Endodermal cell (in vitro differentiated cells): ENCODE data around the gene FEZ2. TPM values are rescaled to one million over a fixed set of nuclear protein-coding genes. Genes with fewer than 3 reads are reported as not detected.

Experiments
- DNase-seq: peaks from one replicate; pipeline ENCODE4 v3.0.0-alpha.2; 2017
- H3K27ac ChIP-seq: 2 replicates; pipeline ENCODE4 v1.5.1; 2013; ENCODE audit warnings: mild to moderate bottlenecking, low read depth, low read length, moderate library complexity
- H3K27me3 ChIP-seq: 2 replicates; pipeline ENCODE4 v1.6.1; 2013; ENCODE audit warnings: mild to moderate bottlenecking, low read length, moderate library complexity; ENCODE audit not compliant: insufficient read depth, control insufficient read depth, poor library complexity, severe bottlenecking
- H3K36me3 ChIP-seq: 2 replicates; pipeline ENCODE4 v1.7.0; 2013; ENCODE audit warnings: mild to moderate bottlenecking, low read length, moderate library complexity; ENCODE audit not compliant: control insufficient read depth, insufficient read depth
- H3K4me1 ChIP-seq: one replicate; pipeline ENCODE4 v1.7.0; 2013; ENCODE audit warnings: low read length; ENCODE audit not compliant: control insufficient read depth, insufficient read depth
- H3K4me3 ChIP-seq: 2 replicates; pipeline ENCODE4 v1.5.1; 2013; ENCODE audit warnings: mild to moderate bottlenecking, low read length, moderate library complexity
- H3K9ac ChIP-seq: 2 replicates; pipeline ENCODE4 v1.6.1; 2013; ENCODE audit warnings: mild to moderate bottlenecking, low read length, moderate library complexity; ENCODE audit not compliant: poor library complexity, severe bottlenecking; ENCODE audit errors: extremely low read depth
- H3K9me3 ChIP-seq: 2 replicates; pipeline ENCODE4 v1.6.1; 2013; ENCODE audit warnings: mild to moderate bottlenecking, low read length, moderate library complexity; ENCODE audit not compliant: control insufficient read depth
- H3K27ac Mint-ChIP-seq: 2 replicates; pipeline ENCODE4 v1.8.0; 2020; ENCODE audit warnings: mixed read lengths
- H3K27me3 Mint-ChIP-seq: 2 replicates; pipeline ENCODE4 v1.8.0; 2021; ENCODE audit warnings: mild to moderate bottlenecking, mixed read lengths; ENCODE audit not compliant: insufficient read depth
- H3K36me3 Mint-ChIP-seq: 2 replicates; pipeline ENCODE4 v1.8.0; 2020; ENCODE audit warnings: low read depth, mixed read lengths
- H3K4me1 Mint-ChIP-seq: 2 replicates; pipeline ENCODE4 v1.8.0; 2020; ENCODE audit warnings: mixed read lengths
- H3K4me3 Mint-ChIP-seq: 2 replicates; pipeline ENCODE4 v1.8.0; 2020; ENCODE audit warnings: mild to moderate bottlenecking, moderate library complexity, mixed read lengths
- H3K9me3 Mint-ChIP-seq: 2 replicates; pipeline ENCODE4 v1.8.0; 2020; ENCODE audit warnings: mild to moderate bottlenecking, mixed read lengths
- CTCF ChIP-seq: fragments of 200-600 bp; sonication (generic); conservative IDR thresholded peaks from 2 replicates; pipeline ENCODE4 v1.5.0; 2021; ENCODE audit warnings: antibody characterized with exemption, mild to moderate bottlenecking
- WGBS, 2 experiments: methylation state at CpG; one replicate each; pipeline versions ENCODE4 v1.1.5 to v1.1.7; 2013; ENCODE audit warnings: missing lambda C conversion rate in 2 of 2, mixed read lengths in 1 of 2; ENCODE audit not compliant: insufficient coverage in 1 of 2, insufficient read length in 1 of 2; 5-methylcytosine and 5-hydroxymethylcytosine counted together
- total RNA-seq, 2 donors: library from RNA; stranded (reverse); fragmentation: NEBNext Ultra II Directional in 1 of 2; extraction: Animal tissue kit (Norgen Biotek cat#: 25700) in 1 of 2; gene quantifications; 2 replicates in 1 of 2; 3 replicates in 1 of 2; pipeline ENCODE4 v1.2.1, GENCODE V29; 2021

FEZ2 gene
- total RNA-seq, 2 donors from 2014 or later = 30.0 to 37.3 TPM

DNA sequence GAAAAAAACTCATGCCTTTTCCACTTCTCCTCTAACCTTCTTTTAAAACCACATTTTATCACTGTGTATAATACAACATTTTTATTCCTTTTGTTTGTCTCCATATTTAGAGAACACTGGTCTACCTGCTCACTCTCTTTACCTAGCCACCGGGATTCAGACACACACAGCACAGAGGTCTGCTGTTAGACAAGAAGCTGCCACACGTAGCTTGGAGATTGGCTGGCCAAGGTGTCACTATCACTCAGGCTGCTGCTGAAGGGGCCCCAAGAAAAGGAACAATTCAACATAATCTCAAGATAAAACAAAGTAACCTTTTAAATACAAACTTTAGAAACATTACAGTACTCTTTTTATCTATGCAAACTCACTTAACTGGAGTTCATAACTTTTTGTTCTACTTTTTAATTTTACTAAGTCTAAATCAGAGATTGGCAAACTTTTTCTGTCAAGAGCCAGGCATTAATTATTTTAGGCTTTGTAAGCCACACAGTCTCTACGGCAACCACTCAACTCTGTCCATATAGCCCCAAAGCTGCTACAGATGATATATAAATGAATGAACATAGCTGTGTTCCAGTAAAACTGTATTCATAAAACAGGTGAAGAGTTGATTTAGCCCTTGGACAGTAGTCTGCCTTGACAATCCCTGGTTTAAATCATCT, 25.8 kb downstream of the FEZ2 start:
- Mint-ChIP-seq H3K27ac (peak overlapping the region; percentile 44), H3K4me3 (no peak overlapping the region)

DNA sequence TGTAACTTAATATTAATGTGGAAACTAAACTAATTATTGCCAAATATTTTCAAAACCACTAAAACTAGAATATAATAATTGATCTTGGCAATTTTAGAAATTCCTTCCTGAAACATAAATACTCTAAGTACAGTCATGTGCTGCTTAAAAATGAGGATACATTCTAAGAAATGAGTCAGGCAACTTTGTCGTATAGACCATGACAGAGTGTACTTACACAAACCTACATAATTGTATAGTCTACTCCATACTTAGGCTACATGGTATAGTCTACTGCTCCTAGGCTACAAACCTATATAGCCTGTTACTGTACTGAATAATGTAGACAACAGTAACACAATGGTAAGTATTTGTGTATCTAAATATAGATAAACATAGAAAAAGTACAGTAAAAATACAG, 27.6 kb downstream of the FEZ2 start:
- Histone ChIP-seq H3K4me3 (no peak overlapping the region), H3K4me1 (peaks cover 3% of the 10 kb centered on the region), H3K36me3 (peaks cover 54% of the 10 kb centered on the region), H3K9me3 (no peaks in the 10 kb centered on the region), H3K9ac (no peak overlapping the region), H3K27me3 (no peaks in the 10 kb centered on the region), H3K27ac (no peak overlapping the region)
- no peak for DNase-seq
- H3K9me3 Mint-ChIP-seq = no peaks in the 10 kb centered on the region
- 100% methylated on average over 1 of the region's 1 CpG for WGBS, 2 experiments
- no peak overlapping the region for H3K27ac Mint-ChIP-seq
- H3K4me3 Mint-ChIP-seq = no peak overlapping the region
- no peak for TF ChIP-seq CTCF
- peaks cover 49% of the 10 kb centered on the region for H3K36me3 Mint-ChIP-seq
- peaks cover 21% of the 10 kb centered on the region for H3K4me1 Mint-ChIP-seq
- H3K27me3 Mint-ChIP-seq = no peaks in the 10 kb centered on the region

More for the DNA sequence above, 25.8 kb downstream of the FEZ2 start:
- Histone ChIP-seq H3K9me3 (no peaks in the 10 kb centered on the region), H3K4me3 (no peak overlapping the region), H3K27me3 (no peaks in the 10 kb centered on the region), H3K9ac (no peak overlapping the region), H3K36me3 (peaks cover 50% of the 10 kb centered on the region), H3K4me1 (peaks cover 3% of the 10 kb centered on the region), H3K27ac (peak overlapping the region; percentile 25)
- WGBS, 2 experiments = 39 to 75% methylated on average over 2 to 3 of the region's 3 CpGs
- no peak for TF ChIP-seq CTCF
- Mint-ChIP-seq H3K27me3 (no peaks in the 10 kb centered on the region), H3K36me3 (peaks cover 48% of the 10 kb centered on the region), H3K9me3 (no peaks in the 10 kb centered on the region), H3K4me1 (peaks cover 19% of the 10 kb centered on the region)
- DNase-seq = no peak

- no peak overlapping the region for H3K4me3 ChIP-seq
- Mint-ChIP-seq H3K27ac (peak overlapping the region; percentile 50), H3K4me3 (no peak overlapping the region), H3K4me1 (peaks cover 28% of the 10 kb centered on the region), H3K36me3 (peaks cover 45% of the 10 kb centered on the region), H3K27me3 (no peaks in the 10 kb centered on the region), H3K9me3 (no peaks in the 10 kb centered on the region)
- H3K9me3 ChIP-seq = no peaks in the 10 kb centered on the region
- H3K27me3 ChIP-seq = no peaks in the 10 kb centered on the region
- no peak for TF ChIP-seq CTCF
- H3K4me1 ChIP-seq = peaks cover 3% of the 10 kb centered on the region
- WGBS, 2 experiments = 89 to 93% methylated on average over 2 to 3 of the region's 3 CpGs
- DNase-seq = no peak
- H3K9ac ChIP-seq = no peak overlapping the region
- no peak overlapping the region for H3K27ac ChIP-seq
- peaks cover 51% of the 10 kb centered on the region for H3K36me3 ChIP-seq
Measured at GRCh38 chr2:36569267-36569856, 28.6 kb downstream of the FEZ2 start.
